Ammon's horn (tissue), 1 donor: Measurements from ENCODE around the gene RMI2.

Experiments used
- DNase-seq: peaks from one replicate; pipeline ENCODE4 v3.0.0-alpha.2; 2016; ENCODE audit warnings: low spot score

Gene RMI2

DNA sequence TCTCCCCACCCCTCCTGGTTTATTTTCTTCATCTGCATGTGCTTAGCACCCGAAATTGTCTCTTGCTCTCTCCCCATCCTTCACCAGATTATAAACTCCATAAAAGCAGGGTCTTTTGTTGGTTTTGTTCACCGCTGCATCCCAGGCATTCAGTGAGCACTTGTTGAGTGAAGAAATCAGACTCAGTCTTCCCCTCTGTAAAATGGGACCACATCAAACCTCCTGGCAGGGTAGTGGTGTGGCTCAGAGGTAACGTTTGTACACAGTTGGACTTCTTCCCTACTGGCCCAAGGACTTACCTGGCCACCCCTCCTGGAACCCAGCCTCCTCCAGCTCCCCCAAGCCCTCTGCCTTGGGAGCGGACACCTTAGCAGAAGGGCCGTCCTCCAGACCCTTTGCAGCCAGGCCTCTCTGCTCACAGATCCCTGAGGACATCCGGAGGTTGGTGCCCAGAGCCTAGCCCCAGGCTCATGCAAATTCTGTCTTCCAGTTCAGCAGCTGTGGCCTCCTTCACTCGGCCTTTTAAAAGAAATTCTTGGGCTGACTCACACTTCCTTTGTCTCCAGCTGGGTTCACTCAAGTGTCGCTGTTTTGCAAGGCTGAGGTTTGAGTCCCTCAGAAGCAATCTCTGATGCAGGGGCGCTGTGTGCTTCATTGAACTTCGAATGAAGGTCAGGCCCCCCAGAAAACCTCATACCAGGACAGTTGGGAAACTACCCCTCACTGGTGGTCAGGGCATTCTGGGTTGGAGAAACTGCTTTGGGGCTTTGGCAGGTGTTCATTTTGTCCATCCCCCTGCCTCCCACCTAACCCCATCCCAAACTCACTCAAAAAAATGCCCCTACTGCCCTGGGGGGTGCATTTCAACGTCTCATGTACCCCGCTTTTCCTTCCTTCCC lies 16.8 kb upstream of the RMI2 start:
- peak; percentile 37 for DNase-seq

DNA sequence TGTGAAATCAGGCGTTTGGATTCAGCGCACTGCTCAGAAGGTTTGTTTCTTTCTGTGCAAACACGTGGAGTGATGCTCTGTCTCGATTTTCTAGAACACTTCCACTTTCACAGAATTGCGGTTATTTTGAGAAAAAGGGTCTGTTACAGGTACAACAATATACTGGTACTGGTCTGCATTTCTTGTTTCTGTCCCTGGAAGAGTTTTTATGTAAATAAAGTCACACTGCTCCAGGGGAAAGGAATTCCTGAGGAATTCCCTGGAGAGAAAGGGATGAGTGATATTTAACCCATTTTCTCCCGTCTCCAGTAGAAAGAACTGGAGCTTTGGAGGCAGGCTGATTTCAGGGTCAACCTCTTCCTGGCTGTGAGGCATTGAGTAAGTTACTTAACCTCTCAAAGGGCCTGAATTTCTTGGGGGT lies 16.2 kb upstream of the RMI2 start:
- no peak for DNase-seq

GRCh38 chr16:11329891-11330290 lies 15.4 kb upstream of the RMI2 start:
- DNase-seq, result no peak

- no peak for DNase-seq
Measured at GRCh38 chr16:11330526-11331237, 14.6 kb upstream of the RMI2 start.

- DNase-seq, result no peak
Measured at GRCh38 chr16:11331967-11332366, 13.3 kb upstream of the RMI2 start.

- DNase-seq, result no peak
Measured at GRCh38 chr16:11333010-11333409, 12.2 kb upstream of the RMI2 start.

DNA sequence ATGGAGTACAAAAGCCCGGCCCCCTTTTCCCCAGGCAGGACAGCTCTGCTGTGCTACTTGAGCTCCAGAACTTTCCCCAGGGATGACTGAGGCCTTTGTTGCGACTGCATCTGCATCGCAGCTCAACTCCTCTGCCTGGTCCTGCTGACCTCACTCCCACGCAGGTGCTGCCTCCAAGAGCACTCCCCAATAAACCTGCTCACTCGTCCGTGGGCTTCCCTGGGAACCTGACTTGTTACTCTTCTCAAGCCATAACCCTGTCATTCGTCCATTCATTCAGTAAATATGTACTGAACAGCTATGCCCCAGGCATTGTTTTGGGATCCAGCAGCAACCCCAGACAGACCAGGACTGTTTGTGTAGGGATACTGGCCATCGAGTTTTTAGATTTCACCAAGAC lies 11.6 kb upstream of the RMI2 start:
- DNase-seq, result no peak

GRCh38 chr16:11334831-11335404 lies 10.3 kb upstream of the RMI2 start:
- DNase-seq, result no peak

- DNase-seq, result no peak
Measured at GRCh38 chr16:11339075-11339474, 6.2 kb upstream of the RMI2 start.

GRCh38 chr16:11340710-11341109 lies 4.5 kb upstream of the RMI2 start:
- DNase-seq, result no peak

- no peak for DNase-seq
Measured at GRCh38 chr16:11341371-11341770, 3.9 kb upstream of the RMI2 start.

GRCh38 chr16:11342021-11342855 lies 3.0 kb upstream of the RMI2 start:
- DNase-seq, result no peak

DNA sequence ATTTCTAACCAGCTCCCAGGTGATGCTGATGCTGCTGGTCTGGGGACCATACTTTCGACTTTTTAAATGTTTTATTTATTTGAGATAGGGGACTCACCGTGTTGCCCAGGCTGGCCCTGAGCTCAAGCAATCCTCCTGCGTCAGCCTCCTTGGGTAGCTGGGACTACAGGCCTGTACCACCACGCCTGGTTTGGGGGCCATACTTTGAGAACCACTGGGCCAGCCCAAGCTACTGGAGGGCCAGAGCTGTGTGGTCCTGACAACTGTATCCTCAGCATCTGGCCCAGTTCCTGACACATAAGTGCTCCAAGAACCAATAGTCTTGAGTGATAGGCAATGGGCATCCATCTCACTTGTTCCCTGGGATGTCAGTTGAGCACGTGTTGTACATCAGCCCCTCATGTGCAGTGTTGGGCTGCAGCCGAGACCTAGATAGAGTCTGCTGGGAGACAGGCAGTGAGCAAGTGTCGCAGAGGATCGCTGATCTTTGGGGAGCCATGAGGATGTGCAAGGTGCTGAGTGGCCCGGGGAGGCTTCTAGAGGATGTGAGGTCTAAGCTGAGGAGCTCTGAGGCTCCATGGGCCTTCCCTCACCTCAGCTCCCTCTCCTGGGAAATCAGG lies 1.6 kb downstream of the RMI2 start:
- no peak for DNase-seq

DNA sequence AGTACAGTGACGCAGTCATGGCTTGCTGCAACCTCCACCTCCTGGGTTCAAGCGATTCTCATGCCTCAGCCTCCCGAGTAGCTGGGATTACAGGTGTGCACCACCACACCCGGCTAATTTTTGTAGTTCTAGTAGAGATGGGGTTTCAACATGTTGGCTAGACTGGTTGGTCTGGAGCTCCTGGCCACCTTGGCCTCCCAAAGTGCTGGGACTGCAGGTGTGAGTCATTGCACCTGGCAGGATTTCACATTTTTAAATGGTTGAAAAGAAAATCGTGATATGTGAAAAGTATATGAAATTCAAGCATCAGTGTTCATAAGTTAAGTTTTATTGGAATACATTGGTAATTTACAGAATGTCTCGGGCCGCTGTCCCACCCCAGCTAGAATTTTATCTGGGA lies 2.6 kb downstream of the RMI2 start:
- no peak for DNase-seq

GRCh38 chr16:11348737-11349598 lies 3.7 kb downstream of the RMI2 start:
- DNase-seq, result no peak

DNA sequence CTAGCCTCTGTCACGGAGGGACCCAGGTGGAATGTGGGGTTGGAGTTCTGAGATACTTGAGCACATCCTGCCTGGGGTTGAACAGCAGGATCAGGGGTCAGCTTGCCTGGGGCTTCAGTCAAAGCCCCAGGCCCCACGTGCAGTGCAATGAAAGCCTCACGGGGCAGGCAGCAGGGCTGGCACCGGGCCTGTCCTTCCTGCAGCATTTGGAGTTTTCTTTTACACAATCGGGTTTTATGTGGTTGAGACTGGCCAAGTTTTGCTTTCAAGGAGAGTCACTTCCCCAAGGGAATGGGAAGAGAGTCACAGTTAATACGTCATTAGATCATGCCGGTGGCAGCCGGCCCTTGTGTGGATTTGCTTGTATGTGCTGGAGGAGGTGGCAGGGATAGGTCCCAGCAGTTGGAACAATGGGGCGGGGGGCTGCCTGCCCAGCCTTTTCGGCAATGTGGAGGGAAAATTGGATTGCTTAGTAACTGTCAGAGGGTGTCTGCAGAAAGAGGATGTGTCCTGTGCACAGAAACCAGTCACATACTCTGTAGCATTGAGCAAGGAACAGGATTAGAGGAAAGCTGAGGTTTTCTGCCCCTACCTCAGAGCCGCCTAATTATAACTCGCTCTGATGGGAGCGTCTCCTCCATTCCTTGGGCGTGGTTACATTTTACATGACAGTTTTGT lies 4.5 kb downstream of the RMI2 start:
- peak; percentile 71 for DNase-seq

- DNase-seq, result no peak
Measured at GRCh38 chr16:11350519-11350918, 5.3 kb downstream of the RMI2 start.

DNA sequence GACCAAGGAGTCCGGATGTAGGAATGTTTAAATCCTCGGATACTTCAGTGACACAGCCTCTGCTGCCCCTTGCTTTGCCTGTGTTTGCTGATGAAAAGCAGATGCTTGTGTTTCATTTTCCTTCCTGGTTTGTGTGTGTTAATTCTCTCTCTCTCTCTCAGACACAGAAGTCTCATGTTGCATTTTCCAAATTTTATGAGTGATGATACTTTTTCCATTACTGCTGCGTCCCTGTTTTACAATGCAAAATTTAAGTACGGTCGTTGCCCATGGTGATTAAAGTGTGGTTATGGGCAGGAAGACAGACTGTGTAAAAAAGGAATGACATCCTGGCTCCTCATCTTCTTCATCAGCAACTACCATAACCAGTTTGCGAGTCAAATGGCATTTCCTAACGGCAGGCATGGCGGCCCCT lies 5.7 kb downstream of the RMI2 start:
- DNase-seq, result no peak

GRCh38 chr16:11353158-11353557 lies 7.9 kb downstream of the RMI2 start:
- no peak for DNase-seq

- DNase-seq, result no peak
Measured at GRCh38 chr16:11354407-11354732, 9.1 kb downstream of the RMI2 start.
